ENCODE data around the gene ARL8A. TPM values are rescaled to one million over a fixed set of nuclear protein-coding genes. Genes with fewer than 3 reads are reported as not detected.

ARL8A gene
- total and polyA plus RNA-seq, 4 donors, result 8.4 to 25.7 (median 20.2) TPM

DNA sequence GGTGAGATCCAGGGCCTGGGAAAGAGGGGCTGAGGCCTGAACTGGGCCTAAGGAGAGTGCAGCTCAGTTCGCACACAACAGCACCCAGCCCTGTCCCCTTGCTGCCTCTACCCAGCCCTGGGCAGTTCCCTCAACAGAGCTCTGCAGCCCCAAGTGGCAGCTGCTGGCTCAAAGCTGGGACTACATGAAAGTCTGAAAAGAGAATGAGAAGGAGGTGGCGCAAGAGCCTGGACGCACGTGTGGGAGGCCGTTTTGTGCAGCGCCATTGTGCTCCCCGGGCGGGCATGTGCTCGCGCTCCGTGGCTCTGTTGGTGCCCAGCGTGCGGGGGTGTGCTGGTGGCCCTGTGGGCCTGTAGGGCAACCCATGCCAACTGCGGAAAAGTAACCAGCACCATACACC lies 11.5 kb downstream of the ARL8A start (continued):
- TF ChIP-seq, protein P1, sequence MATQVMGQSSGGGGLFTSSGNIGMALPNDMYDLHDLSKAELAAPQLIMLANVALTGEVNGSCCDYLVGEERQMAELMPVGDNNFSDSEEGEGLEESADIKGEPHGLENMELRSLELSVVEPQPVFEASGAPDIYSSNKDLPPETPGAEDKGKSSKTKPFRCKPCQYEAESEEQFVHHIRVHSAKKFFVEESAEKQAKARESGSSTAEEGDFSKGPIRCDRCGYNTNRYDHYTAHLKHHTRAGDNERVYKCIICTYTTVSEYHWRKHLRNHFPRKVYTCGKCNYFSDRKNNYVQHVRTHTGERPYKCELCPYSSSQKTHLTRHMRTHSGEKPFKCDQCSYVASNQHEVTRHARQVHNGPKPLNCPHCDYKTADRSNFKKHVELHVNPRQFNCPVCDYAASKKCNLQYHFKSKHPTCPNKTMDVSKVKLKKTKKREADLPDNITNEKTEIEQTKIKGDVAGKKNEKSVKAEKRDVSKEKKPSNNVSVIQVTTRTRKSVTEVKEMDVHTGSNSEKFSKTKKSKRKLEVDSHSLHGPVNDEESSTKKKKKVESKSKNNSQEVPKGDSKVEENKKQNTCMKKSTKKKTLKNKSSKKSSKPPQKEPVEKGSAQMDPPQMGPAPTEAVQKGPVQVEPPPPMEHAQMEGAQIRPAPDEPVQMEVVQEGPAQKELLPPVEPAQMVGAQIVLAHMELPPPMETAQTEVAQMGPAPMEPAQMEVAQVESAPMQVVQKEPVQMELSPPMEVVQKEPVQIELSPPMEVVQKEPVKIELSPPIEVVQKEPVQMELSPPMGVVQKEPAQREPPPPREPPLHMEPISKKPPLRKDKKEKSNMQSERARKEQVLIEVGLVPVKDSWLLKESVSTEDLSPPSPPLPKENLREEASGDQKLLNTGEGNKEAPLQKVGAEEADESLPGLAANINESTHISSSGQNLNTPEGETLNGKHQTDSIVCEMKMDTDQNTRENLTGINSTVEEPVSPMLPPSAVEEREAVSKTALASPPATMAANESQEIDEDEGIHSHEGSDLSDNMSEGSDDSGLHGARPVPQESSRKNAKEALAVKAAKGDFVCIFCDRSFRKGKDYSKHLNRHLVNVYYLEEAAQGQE (IDR thresholded peaks at IDR 0.05), result no peak
- no peak for TF ChIP-seq HNF4A (conservative IDR thresholded peaks at IDR 0.05)

GRCh38 chr1:202131956-202132821 lies 12.3 kb downstream of the ARL8A start:
- peaks cover 2 to 22% (median 17%) of the 10 kb centered on the region in 4 donors for H3K4me1 ChIP-seq (ENCODE audit: control insufficient read depth in 4 of 4, insufficient read depth in 4 of 4, low read length in 3 of 4)
- peaks cover 0 to 16% (median 10%) of the 10 kb centered on the region in 4 donors for H3K36me3 ChIP-seq (ENCODE audit: control insufficient read depth in 4 of 4, insufficient read depth in 3 of 4, low read depth in 1 of 4, low read length in 3 of 4)
- WGBS, result 84% methylated on average over 12 of the region's 12 CpGs
- no peaks in the 10 kb centered on the region for H3K27me3 ChIP-seq (ENCODE audit: control insufficient read depth in 4 of 4, insufficient read depth in 4 of 4, low read length in 3 of 4)
- DNase-seq (ENCODE audit: low spot score), result no peak
- no peak overlapping the region for H3K4me3 ChIP-seq (ENCODE audit: low read depth in 1 of 3, low read length in 3 of 3)
- H3K27ac ChIP-seq (ENCODE audit: low read depth in 1 of 2, low read length in 2 of 2), result peak overlapping the region; percentile 25 to 45
- no peak overlapping the region for H3K9ac ChIP-seq (ENCODE audit: low read depth in 1 of 2, low read length in 2 of 2)
- peak; percentile 11 to 12 for TF ChIP-seq RXRA (IDR thresholded peaks at IDR 0.05)
- no peak for TF ChIP-seq HNF4A (conservative IDR thresholded peaks at IDR 0.05)
- no peak for TF ChIP-seq HNF4G (IDR thresholded peaks at IDR 0.05)
- TF ChIP-seq SP1 (IDR thresholded peaks at IDR 0.05), result peak; percentile 40
- H3K9me3 ChIP-seq (ENCODE audit: control insufficient read depth in 4 of 4, low read length in 3 of 4), result no peaks in the 10 kb centered on the region

DNA sequence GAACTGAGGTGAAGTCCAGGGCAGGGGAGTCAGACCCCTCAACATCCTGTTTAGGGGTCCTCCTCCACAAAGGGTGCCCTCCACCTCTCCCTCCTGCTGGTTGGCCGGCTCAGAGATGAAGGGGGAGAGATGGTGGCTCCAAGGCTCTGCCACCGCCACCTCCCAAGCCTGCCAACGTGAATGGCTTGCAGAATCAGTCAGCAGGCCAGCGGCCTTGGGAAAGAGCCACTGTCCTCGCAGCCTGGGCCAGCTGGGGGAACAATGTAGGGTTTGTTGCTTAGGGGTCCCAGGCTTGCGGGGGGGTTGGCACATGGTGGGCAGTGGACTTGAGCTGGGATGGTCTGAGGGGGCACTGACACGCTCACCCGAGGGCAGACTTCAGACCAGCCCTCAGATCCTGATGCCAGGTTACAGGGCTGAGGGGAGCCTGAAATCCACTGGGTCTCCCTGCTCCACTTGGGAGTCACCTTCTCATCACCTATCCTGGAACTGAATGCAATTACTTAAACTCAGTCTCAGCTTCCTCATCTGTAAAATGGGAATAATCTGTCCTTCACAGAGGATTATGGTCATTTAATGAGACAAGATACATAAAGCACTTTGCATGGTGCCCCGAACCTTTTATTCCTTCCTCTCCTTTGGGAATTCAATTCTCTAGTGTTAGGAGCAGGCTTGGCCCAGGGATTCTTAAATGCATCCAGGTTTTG lies 13.6 kb downstream of the ARL8A start:
- no peak for DNase-seq (ENCODE audit: low spot score)
- Histone ChIP-seq H3K27me3 (ENCODE audit: control insufficient read depth in 4 of 4, insufficient read depth in 4 of 4, low read length in 3 of 4) (no peaks in the 10 kb centered on the region), H3K27ac (ENCODE audit: low read depth in 1 of 2, low read length in 2 of 2) (no peak overlapping the region), H3K36me3 (ENCODE audit: control insufficient read depth in 4 of 4, insufficient read depth in 3 of 4, low read depth in 1 of 4, low read length in 3 of 4) (peaks cover 0 to 13% (median 9%) of the 10 kb centered on the region in 4 donors), H3K9ac (ENCODE audit: low read depth in 1 of 2, low read length in 2 of 2) (no peak overlapping the region), H3K4me3 (ENCODE audit: low read depth in 1 of 3, low read length in 3 of 3) (no peak overlapping the region), H3K4me1 (ENCODE audit: control insufficient read depth in 4 of 4, insufficient read depth in 4 of 4, low read length in 3 of 4) (peaks cover 2 to 22% (median 15%) of the 10 kb centered on the region in 4 donors), H3K9me3 (ENCODE audit: control insufficient read depth in 4 of 4, low read length in 3 of 4) (no peaks in the 10 kb centered on the region)
- WGBS, result 76% methylated on average over 9 of the region's 9 CpGs
- TF ChIP-seq, protein P2, sequence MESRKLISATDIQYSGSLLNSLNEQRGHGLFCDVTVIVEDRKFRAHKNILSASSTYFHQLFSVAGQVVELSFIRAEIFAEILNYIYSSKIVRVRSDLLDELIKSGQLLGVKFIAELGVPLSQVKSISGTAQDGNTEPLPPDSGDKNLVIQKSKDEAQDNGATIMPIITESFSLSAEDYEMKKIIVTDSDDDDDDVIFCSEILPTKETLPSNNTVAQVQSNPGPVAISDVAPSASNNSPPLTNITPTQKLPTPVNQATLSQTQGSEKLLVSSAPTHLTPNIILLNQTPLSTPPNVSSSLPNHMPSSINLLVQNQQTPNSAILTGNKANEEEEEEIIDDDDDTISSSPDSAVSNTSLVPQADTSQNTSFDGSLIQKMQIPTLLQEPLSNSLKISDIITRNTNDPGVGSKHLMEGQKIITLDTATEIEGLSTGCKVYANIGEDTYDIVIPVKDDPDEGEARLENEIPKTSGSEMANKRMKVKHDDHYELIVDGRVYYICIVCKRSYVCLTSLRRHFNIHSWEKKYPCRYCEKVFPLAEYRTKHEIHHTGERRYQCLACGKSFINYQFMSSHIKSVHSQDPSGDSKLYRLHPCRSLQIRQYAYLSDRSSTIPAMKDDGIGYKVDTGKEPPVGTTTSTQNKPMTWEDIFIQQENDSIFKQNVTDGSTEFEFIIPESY (IDR thresholded peaks at IDR 0.05), result no peak
- TF ChIP-seq JUND (IDR thresholded peaks at IDR 0.05) (no peak), FOXA1 (IDR thresholded peaks at IDR 0.05) (no peak), RXRA (IDR thresholded peaks at IDR 0.05) (no peak), HNF4A (conservative IDR thresholded peaks at IDR 0.05) (no peak), SP1 (IDR thresholded peaks at IDR 0.05) (no peak)
